Lower lobe of right lung (tissue), 2 donors: Measurements from ENCODE around the gene RGS16. TPM values are rescaled to one million over a fixed set of nuclear protein-coding genes. Genes with fewer than 3 reads are reported as not detected.
A peak's percentile ranks its signal among the peaks of the same experiment; 100 is the strongest.

Experiments
- ATAC-seq, 2 donors: fragments of 200-7000 bp; cut with Tn5 transposase; one replicate each; pipeline ENCODE4 v1.9.1; 2020 to 2022; ENCODE audit warnings: mild to moderate bottlenecking in 2 of 2, moderate library complexity in 2 of 2
- DNase-seq: peaks from one replicate; pipeline ENCODE4 v3.0.0-alpha.2; 2020
- H3K27ac ChIP-seq: fragments of 200-600 bp; one replicate; pipeline ENCODE4 v1.8.0; 2022
- H3K27me3 ChIP-seq: fragments of 200-600 bp; one replicate; pipeline ENCODE4 v1.8.0; 2022; ENCODE audit warnings: low read depth
- H3K36me3 ChIP-seq: fragments of 200-600 bp; one replicate; pipeline ENCODE4 v1.8.0; 2022; ENCODE audit warnings: mild to moderate bottlenecking
- H3K4me1 ChIP-seq: fragments of 200-600 bp; one replicate; pipeline ENCODE4 v1.8.0; 2022
- H3K4me3 ChIP-seq: fragments of 200-600 bp; one replicate; pipeline ENCODE4 v1.8.0; 2022; ENCODE audit warnings: mild to moderate bottlenecking
- H3K9me3 ChIP-seq: fragments of 200-600 bp; one replicate; pipeline ENCODE4 v1.8.0; 2022
- CTCF ChIP-seq: fragments of 200-600 bp; IDR thresholded peaks from one replicate; pipeline ENCODE4 v1.8.0; 2022; ENCODE audit warnings: antibody characterized with exemption, mild to moderate bottlenecking
- intact Hi-C: fragments of 100-400 bp; cut with DNase I; formaldehyde crosslinking; loops from one replicate; pipeline ENCODE4 v1.11.0; 2022
- total RNA-seq: library from RNA; stranded (reverse); fragmentation: NEBNext Ultra II Directional; extraction: Animal tissue kit (Norgen Biotek cat#: 25700); gene quantifications from one replicate; pipeline ENCODE4 v1.2.1, GENCODE V29; 2021
- donor health status: DM: no; HTN: yes; CAD: no; lungs with severe emphysema.

RGS16 gene
- total RNA-seq, 1 donor from 2014 or later, result 14.6 TPM

DNA sequence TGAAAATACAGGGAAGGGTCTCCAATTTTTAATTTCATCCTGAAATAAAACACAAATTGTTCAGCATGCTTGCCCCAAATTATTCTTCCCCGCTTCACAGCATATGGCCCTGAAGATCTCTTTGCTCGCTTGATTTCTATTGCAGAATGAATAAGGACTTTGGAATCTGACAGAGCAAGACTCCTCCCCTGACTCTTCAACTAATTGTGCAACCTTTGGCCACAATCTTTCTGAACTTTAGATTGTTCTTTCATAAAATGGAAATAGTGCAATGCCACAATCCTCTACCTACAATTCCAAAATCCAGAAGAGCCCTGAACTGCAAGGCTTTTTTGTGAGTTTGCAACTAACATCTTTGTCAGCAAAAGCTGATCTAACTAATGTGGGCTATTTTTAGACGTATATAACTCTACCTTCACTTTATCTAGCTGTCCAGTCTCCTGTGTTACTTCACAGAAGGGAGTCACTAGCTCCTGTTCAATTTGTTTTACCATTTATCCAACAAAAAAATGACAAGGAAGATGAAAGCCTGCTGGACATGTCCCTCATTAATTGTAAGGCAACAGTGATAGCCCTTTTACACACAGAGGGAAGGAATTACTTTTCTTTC, 28.5 kb downstream of the RGS16 start:
- Histone ChIP-seq H3K36me3 (peaks cover 73% of the 10 kb centered on the region), H3K27ac (no peak overlapping the region), H3K4me3 (no peak overlapping the region), H3K27me3 (no peaks in the 10 kb centered on the region), H3K9me3 (no peaks in the 10 kb centered on the region), H3K4me1 (peaks cover 10% of the 10 kb centered on the region)
- ATAC-seq (peak in 1 of 2 donors; percentile 61), DNase-seq (no peak)
- no peak for TF ChIP-seq CTCF
- intact Hi-C loops, result no loop called here

GRCh38 chr1:182574156-182574555, 30.0 kb downstream of the RGS16 start:
- intact Hi-C loops, result no loop called here
- ATAC-seq (no peak), DNase-seq (no peak)
- Histone ChIP-seq H3K36me3 (peaks cover 58% of the 10 kb centered on the region), H3K9me3 (no peaks in the 10 kb centered on the region), H3K4me3 (no peak overlapping the region), H3K4me1 (peaks cover 10% of the 10 kb centered on the region), H3K27me3 (no peaks in the 10 kb centered on the region), H3K27ac (no peak overlapping the region)
- TF ChIP-seq CTCF, result no peak

DNA sequence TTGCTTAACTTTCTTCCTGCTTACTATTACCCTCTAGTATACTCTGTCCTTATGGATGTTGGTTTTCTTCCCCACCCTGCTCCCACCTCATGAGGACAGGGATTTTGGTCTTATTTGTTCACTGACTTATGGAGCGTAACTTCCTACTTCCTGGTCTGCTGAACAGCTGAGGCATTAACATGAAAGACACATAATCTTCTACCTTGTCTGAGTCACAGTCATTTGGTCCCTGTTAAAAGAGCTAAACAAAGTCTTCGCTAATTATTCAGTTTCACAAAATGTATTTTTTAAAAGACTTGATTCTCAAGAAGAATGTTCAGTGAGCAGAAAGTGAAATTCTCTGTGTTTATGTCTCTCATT, 33.6 kb downstream of the RGS16 start:
- no peak for DNase-seq
- intact Hi-C loops, result no loop called here
- Histone ChIP-seq H3K27me3 (no peaks in the 10 kb centered on the region), H3K4me1 (peaks cover 5% of the 10 kb centered on the region), H3K27ac (no peak overlapping the region), H3K36me3 (peaks cover 30% of the 10 kb centered on the region), H3K9me3 (no peaks in the 10 kb centered on the region), H3K4me3 (no peak overlapping the region)
- no peak for ATAC-seq
- TF ChIP-seq CTCF, result no peak

GRCh38 chr1:182569939-182570610, 34.1 kb downstream of the RGS16 start:
- Histone ChIP-seq H3K36me3 (peaks cover 25% of the 10 kb centered on the region), H3K27me3 (no peaks in the 10 kb centered on the region), H3K4me1 (peaks cover under 1% of the 10 kb centered on the region), H3K9me3 (no peaks in the 10 kb centered on the region), H3K27ac (no peak overlapping the region), H3K4me3 (no peak overlapping the region)
- DNase-seq (no peak), ATAC-seq (no peak)
- intact Hi-C loops, result no loop called here
- TF ChIP-seq CTCF, result no peak

- no peak overlapping the region for H3K27ac ChIP-seq
- no peak overlapping the region for H3K4me3 ChIP-seq
- ATAC-seq (no peak), DNase-seq (no peak)
- no peaks in the 10 kb centered on the region for H3K9me3 ChIP-seq
- H3K36me3 ChIP-seq, result peaks cover 12% of the 10 kb centered on the region
- H3K4me1 ChIP-seq, result no peaks in the 10 kb centered on the region
- no peak for TF ChIP-seq CTCF
- intact Hi-C loops, result no loop called here
- H3K27me3 ChIP-seq, result no peaks in the 10 kb centered on the region
These were observed 35.4 kb downstream of the RGS16 start for GRCh38 chr1:182568647-182569284.
